Measurements from ENCODE around the gene PRKCH. TPM values are rescaled to one million over a fixed set of nuclear protein-coding genes. Genes with fewer than 3 reads are reported as not detected.

The PRKCH gene
- total and polyA plus RNA-seq, 10 of the 15 experiments (the other 5 are each of a cell fraction or from before 2014, with no cell fraction given) = 10.7 to 140 (median 33.2) TPM

GRCh38 chr14:61280526-61281185 lies 40.7 kb upstream of the PRKCH start (continued):
- no peak for TF ChIP-seq POU2F2 (IDR thresholded peaks at IDR 0.05; ENCODE audit: borderline replicate concordance, low read depth, low read length)
- TF ChIP-seq FOXM1 (IDR thresholded peaks at IDR 0.05; ENCODE audit: low read depth, low read length) = no peak
- TF ChIP-seq MAX (IDR thresholded peaks at IDR 0.05; ENCODE audit: low read depth, low read length) = no peak
- TF ChIP-seq ZZZ3 (IDR thresholded peaks at IDR 0.05; ENCODE audit: control insufficient read depth, insufficient read length, low read depth) = no peak

- Histone ChIP-seq H3K79me2 (ENCODE audit: control insufficient read depth, insufficient read depth, low read length) (no peaks in the 10 kb centered on the region), H2AFZ (ENCODE audit: control insufficient read depth, low read depth, low read length) (peak within 1 kb of the TSS; percentile 60; the same call in 1 of the 2 replicates), H4K20me1 (ENCODE audit: control insufficient read depth, insufficient read depth) (no peaks in the 10 kb centered on the region), H3K4me3 (peak within 1 kb of the TSS; percentile 50; the same call in 1 of the 2 replicates), H3K4me2 (ENCODE audit: control insufficient read depth, insufficient read depth) (peak within 1 kb of the TSS; percentile 79), H3K4me1 (ENCODE audit: control insufficient read depth, insufficient read depth, low read length) (no peaks in the 10 kb centered on the region), H3K27me3 (replicated peaks in 1 of 2; ENCODE audit: control insufficient read depth in 2 of 2, insufficient read depth in 2 of 2, low read length in 1 of 2) (peaks cover 2 to 20% of the 10 kb centered on the region in 2 experiments), H3K9me3 (replicated peaks; ENCODE audit: control insufficient read depth, insufficient read depth, low read length) (no peaks in the 10 kb centered on the region; the same call in 2 of the 3 replicates), H3K36me3 (ENCODE audit: control insufficient read depth in 2 of 2, insufficient read depth in 2 of 2, low read length in 1 of 2) (no peaks in the 10 kb centered on the region), H3K27ac (ENCODE audit: control insufficient read depth, insufficient read depth) (no peak within 1 kb of the TSS), H3K9ac (ENCODE audit: control insufficient read depth, insufficient read depth, low read length) (no peak within 1 kb of the TSS)
- ChIA-PET CTCF (interaction anchor here (2.4 to 5.9 kb wide), 4 partner anchors 12 to 657 kb away, joined by 7 to 83 read pairs (median 8); no protein-coding TSS in a partner anchor), RAD21 (ENCODE audit: unreplicated experiment) (interaction anchor here (0.6 to 0.7 kb wide), 2 partner anchors 10 to 279 kb away, joined by 3 read pairs; no protein-coding TSS in a partner anchor), POLR2A (interaction anchor here (0.6 to 0.7 kb wide), 4 partner anchors 18 to 840 kb away, joined by 3 to 5 read pairs (median 4); no protein-coding TSS in a partner anchor), SMC1A (ENCODE audit: uncharacterized antibody, unreplicated experiment) (interaction anchor here (0.7 to 2.0 kb wide), 3 partner anchors 12 to 465 kb away, joined by 3 to 5 read pairs (median 4); no protein-coding TSS in a partner anchor)
- no peak for FAIRE-seq
- ATAC-seq = no peak
- TF ChIP-seq USF2 (IDR thresholded peaks at IDR 0.05; ENCODE audit: borderline replicate concordance, low read depth, low read length) = no peak
- no peak for TF ChIP-seq CBX3 (IDR thresholded peaks at IDR 0.05; ENCODE audit: borderline replicate concordance, low read depth)
- no peak for TF ChIP-seq POU2F2 (IDR thresholded peaks at IDR 0.05; ENCODE audit: borderline replicate concordance, low read depth, low read length)
- TF ChIP-seq SUZ12 (IDR thresholded peaks at IDR 0.05; ENCODE audit: unreplicated experiment) = peak; percentile 29
- TF ChIP-seq EZH2 (IDR thresholded peaks at IDR 0.05; ENCODE audit: borderline replicate concordance, control insufficient read depth, low read depth, low read length) = no peak
- BruUV-seq (replicated peaks) = no TSS peak
- DNase-seq (ENCODE audit: low read depth, low spot score) = no peak
- intact Hi-C loops (cut with micrococcal nuclease; ENCODE audit: unreplicated experiment) (loop anchor here (10.0 kb wide), 1 partner anchor 843 kb away; no protein-coding TSS in a partner anchor), in situ Hi-C loops (cut with MboI) (no loop called here)
- WGBS (ENCODE audit: insufficient coverage, insufficient replicate concordance, low lambda C conversion rate, missing lambda C conversion rate) = 35% methylated on average over 25 of the region's 43 CpGs
Measured at GRCh38 chr14:61281186-61281947, 40.0 kb upstream of the PRKCH start, which contains the start of gene TMEM30B. TSS of gene TMEM30B (minus strand) at chr14:61281338. CDS start at chr14:61281147, 191 bp downstream.

Data from GM12878 (cell line).